GM04504 (cell line): ENCODE measurements around the gene VCL.
"Not testable (repeated sequence)": the region's sequence is repeated elsewhere in the genome, so short reads cannot be mapped to it uniquely, and the experiment has no call there.

Experiments
- DNase-seq: peaks from one replicate; pipeline ENCODE4 v3.0.0-alpha.2; 2012; ENCODE audit warnings: low read depth

The VCL gene

GRCh38 chr10:74107391-74107790 lies 109.5 kb downstream of the VCL start:
- no peak for DNase-seq

GRCh38 chr10:74109452-74109851 lies 111.5 kb downstream of the VCL start:
- no peak for DNase-seq

GRCh38 chr10:74110120-74110519 lies 112.2 kb downstream of the VCL start:
- no peak for DNase-seq

GRCh38 chr10:74111799-74112198 lies 113.9 kb downstream of the VCL start:
- no peak for DNase-seq

- DNase-seq = peak; percentile 3
Measured at GRCh38 chr10:74113546-74113945, 115.6 kb downstream of the VCL start.

- DNase-seq = no peak
Measured at GRCh38 chr10:74114041-74114448, 116.1 kb downstream of the VCL start.

GRCh38 chr10:74117738-74118137 lies 119.8 kb downstream of the VCL start:
- no peak for DNase-seq

- peak; percentile 3 for DNase-seq
Measured at GRCh38 chr10:74118804-74119203, 120.9 kb downstream of the VCL start.

- DNase-seq = no peak
Measured at GRCh38 chr10:74120911-74121310, 123.0 kb downstream of the VCL start.

GRCh38 chr10:74121368-74121767 lies 123.5 kb downstream of the VCL start:
- DNase-seq = no peak

- no peak for DNase-seq
Measured at GRCh38 chr10:74122060-74122459, 124.1 kb downstream of the VCL start.

GRCh38 chr10:74123081-74123480 lies 125.2 kb downstream of the VCL start:
- no peak for DNase-seq

GRCh38 chr10:74133923-74134820 lies 136.3 kb downstream of the VCL start:
- no peak for DNase-seq

- no peak for DNase-seq
Measured at GRCh38 chr10:74135452-74135851, 137.5 kb downstream of the VCL start.

- DNase-seq = no peak
Measured at GRCh38 chr10:74137992-74138391, 140.1 kb downstream of the VCL start.

GRCh38 chr10:74138596-74138995 lies 140.7 kb downstream of the VCL start:
- not testable (repeated sequence) for DNase-seq

- DNase-seq = no peak
Measured at GRCh38 chr10:74139981-74140380, 142.1 kb downstream of the VCL start.

- no peak for DNase-seq
Measured at GRCh38 chr10:74140553-74140952, 142.6 kb downstream of the VCL start.

- peak; percentile 64 for DNase-seq
Measured at GRCh38 chr10:74145133-74145532, 147.2 kb downstream of the VCL start.

GRCh38 chr10:74146980-74147379 lies 149.1 kb downstream of the VCL start:
- DNase-seq = not testable (repeated sequence)

GRCh38 chr10:74150204-74150989 lies 152.5 kb downstream of the VCL start, which contains the start of gene AP3M1:
Gene AP3M1, minus strand, starts transcription at chr10:74150828. Its CDS starts 12,449 bp downstream, at chr10:74138379.
- DNase-seq = peak; percentile 26

- DNase-seq = peak; percentile 94
Measured at GRCh38 chr10:74150990-74151878, 153.3 kb downstream of the VCL start, which contains the start of gene ADK. Gene ADK, plus strand, starts transcription at chr10:74151221. Its CDS starts 58 bp downstream, at chr10:74151279.
